Lung (tissue), 12 donors: ENCODE data around the gene CHST9. TPM values are rescaled to one million over a fixed set of nuclear protein-coding genes. Genes with fewer than 3 reads are reported as not detected.
"Not testable (repeated sequence)": the region's sequence is repeated elsewhere in the genome, so short reads cannot be mapped to it uniquely, and the experiment has no call there.

Experiments used
- ATAC-seq: fragments of 200-7000 bp; cut with Tn5 transposase; one replicate; pipeline ENCODE4 v1.9.1; 2020; ENCODE audit warnings: moderate number of reproducible peaks; ENCODE audit not compliant: insufficient read depth, low FRiP score
- DNase-seq, 3 donors: peaks; one replicate each; pipeline ENCODE4 v3.0.0-alpha.2; 2013 to 2017
- H3K27ac ChIP-seq, 2 donors: one replicate each; pipeline ENCODE4 v1.5.1; 2013; ENCODE audit warnings: mild to moderate bottlenecking in 2 of 2, moderate library complexity in 2 of 2, control low read depth in 1 of 2, inconsistent platforms in 1 of 2, low read depth in 1 of 2, low read length in 1 of 2
- H3K27me3 ChIP-seq, 3 donors: one replicate each; pipeline ENCODE4 v1.5.1; 2013; ENCODE audit warnings: low read length in 2 of 3; ENCODE audit not compliant: control insufficient read depth in 3 of 3, insufficient read depth in 3 of 3
- H3K36me3 ChIP-seq, 4 donors: one replicate each; pipeline ENCODE4 v1.5.1; 2013; ENCODE audit warnings: low read length in 4 of 4, mild to moderate bottlenecking in 1 of 4, moderate library complexity in 1 of 4; ENCODE audit not compliant: control insufficient read depth in 4 of 4, insufficient read depth in 4 of 4
- H3K4me1 ChIP-seq, 5 donors: one replicate each; pipeline ENCODE4 v1.5.1; 2013; ENCODE audit warnings: low read length in 5 of 5, mild to moderate bottlenecking in 2 of 5, moderate library complexity in 1 of 5; ENCODE audit not compliant: control insufficient read depth in 5 of 5, insufficient read depth in 5 of 5
- H3K4me3 ChIP-seq: one replicate; pipeline ENCODE4 v1.5.1; 2013; ENCODE audit warnings: mild to moderate bottlenecking, control low read depth, moderate library complexity
- H3K9ac ChIP-seq, 2 donors: one replicate each; pipeline ENCODE4 v1.5.1; 2013; ENCODE audit warnings: low read length in 2 of 2, control low read depth in 1 of 2; ENCODE audit not compliant: insufficient read depth in 1 of 2
- H3K9me3 ChIP-seq, 4 donors: one replicate each; pipeline ENCODE4 v1.5.1; 2013; ENCODE audit warnings: low read length in 3 of 4, mild to moderate bottlenecking in 1 of 4, moderate library complexity in 1 of 4; ENCODE audit not compliant: control insufficient read depth in 4 of 4, insufficient read depth in 3 of 4
- WGBS, 2 donors: extraction: QIAGEN DNeasy Blood & Tissue Kit; methylation state at CpG; one replicate each; pipeline ENCODE4 v1.1.7; 2013; 5-methylcytosine and 5-hydroxymethylcytosine counted together
- polyA plus RNA-seq, 2 donors: library from polyadenylated mRNA; stranded (reverse); fragments of 200-250 nt; gene quantifications; one replicate each; pipeline ENCODE4 v1.2.1, GENCODE V29; 2013
- total RNA-seq, 2 donors: library from RNA; depleted of rRNA in 1 of 2; stranded (reverse); fragments of >200 nt in 1 of 2; gene quantifications; one replicate each; pipeline ENCODE4 v1.2.1, GENCODE V29; 2014 to 2021
- TF ChIP-seq, protein P1 (sequence below): IDR thresholded peaks from 2 replicates; pipeline ENCODE4 v1.5.1; 2012; ENCODE audit warnings: mild to moderate bottlenecking; ENCODE audit errors: control extremely low read depth, extremely low read depth
- donor health status: control.
- donor health status: control.
- donor health status: Bipolar disorder and iron deficiency.
- donor health status: healthy.
- donor health status: DM: yes; HTN: yes; CAD: no.

Gene CHST9
- total and polyA plus RNA-seq, 4 donors: 2.9 to 19.6 (median 9.8) TPM

- no peak overlapping the region for H3K9ac ChIP-seq
- TF ChIP-seq, protein P1, sequence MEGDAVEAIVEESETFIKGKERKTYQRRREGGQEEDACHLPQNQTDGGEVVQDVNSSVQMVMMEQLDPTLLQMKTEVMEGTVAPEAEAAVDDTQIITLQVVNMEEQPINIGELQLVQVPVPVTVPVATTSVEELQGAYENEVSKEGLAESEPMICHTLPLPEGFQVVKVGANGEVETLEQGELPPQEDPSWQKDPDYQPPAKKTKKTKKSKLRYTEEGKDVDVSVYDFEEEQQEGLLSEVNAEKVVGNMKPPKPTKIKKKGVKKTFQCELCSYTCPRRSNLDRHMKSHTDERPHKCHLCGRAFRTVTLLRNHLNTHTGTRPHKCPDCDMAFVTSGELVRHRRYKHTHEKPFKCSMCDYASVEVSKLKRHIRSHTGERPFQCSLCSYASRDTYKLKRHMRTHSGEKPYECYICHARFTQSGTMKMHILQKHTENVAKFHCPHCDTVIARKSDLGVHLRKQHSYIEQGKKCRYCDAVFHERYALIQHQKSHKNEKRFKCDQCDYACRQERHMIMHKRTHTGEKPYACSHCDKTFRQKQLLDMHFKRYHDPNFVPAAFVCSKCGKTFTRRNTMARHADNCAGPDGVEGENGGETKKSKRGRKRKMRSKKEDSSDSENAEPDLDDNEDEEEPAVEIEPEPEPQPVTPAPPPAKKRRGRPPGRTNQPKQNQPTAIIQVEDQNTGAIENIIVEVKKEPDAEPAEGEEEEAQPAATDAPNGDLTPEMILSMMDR: no peak
- H3K36me3 ChIP-seq: no peaks in the 10 kb centered on the region
- H3K9me3 ChIP-seq: peaks cover 0 to 2% (median 0%) of the 10 kb centered on the region in 4 donors
- no peak for DNase-seq
- peaks cover 0 to 3% (median 0%) of the 10 kb centered on the region in 3 donors for H3K27me3 ChIP-seq
- H3K4me3 ChIP-seq: no peak overlapping the region
- no peak overlapping the region for H3K27ac ChIP-seq
- WGBS, 2 donors: 71 to 80% methylated on average over 4 of the region's 4 CpGs
- H3K4me1 ChIP-seq: no peaks in the 10 kb centered on the region
- ATAC-seq: no peak
Measured at GRCh38 chr18:26978812-26979341, 206.2 kb downstream of the CHST9 start.

- no peaks in the 10 kb centered on the region for H3K36me3 ChIP-seq
- ATAC-seq (no peak), DNase-seq (no peak)
- WGBS, 2 donors: 89 to 90% methylated on average over 1 of the region's 1 CpG
- no peak overlapping the region for H3K27ac ChIP-seq
- TF ChIP-seq, protein P1: no peak
- H3K4me1 ChIP-seq: no peaks in the 10 kb centered on the region
- H3K9me3 ChIP-seq: no peaks in the 10 kb centered on the region
- no peak overlapping the region for H3K9ac ChIP-seq
- no peaks in the 10 kb centered on the region for H3K27me3 ChIP-seq
- H3K4me3 ChIP-seq: no peak overlapping the region
Measured at GRCh38 chr18:26977781-26978180, 207.3 kb downstream of the CHST9 start.

DNA sequence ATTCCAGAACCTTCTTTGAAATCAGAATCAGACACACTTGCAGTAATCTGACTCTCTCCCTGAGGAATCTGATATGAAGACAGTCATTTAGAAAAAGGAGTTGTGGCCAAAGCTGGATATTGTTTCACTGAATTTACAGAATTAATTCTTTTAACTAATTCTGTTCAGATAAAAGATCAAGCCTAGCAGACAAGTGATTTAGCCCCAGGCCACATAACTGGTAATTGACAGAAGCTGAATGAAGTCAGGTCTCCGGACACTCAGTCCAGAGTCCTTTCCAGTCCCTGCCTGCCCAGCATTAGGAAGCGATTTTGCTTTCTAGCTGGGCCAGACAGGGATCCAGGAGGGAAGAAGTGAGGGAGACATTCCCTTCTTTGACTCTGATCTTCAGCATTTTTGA lies 208.9 kb downstream of the CHST9 start:
- 89 to 96% methylated on average over 2 of the region's 2 CpGs for WGBS, 2 donors
- Histone ChIP-seq H3K4me1 (no peaks in the 10 kb centered on the region), H3K27ac (no peak overlapping the region), H3K36me3 (no peaks in the 10 kb centered on the region), H3K27me3 (no peaks in the 10 kb centered on the region), H3K9me3 (peaks cover 0 to 1% (median 0%) of the 10 kb centered on the region in 4 donors), H3K4me3 (no peak overlapping the region), H3K9ac (no peak overlapping the region)
- TF ChIP-seq, protein P1: no peak
- ATAC-seq (no peak), DNase-seq (no peak)

- WGBS, 2 donors: 89 to 93% methylated on average over 15 of the region's 15 CpGs
- not testable (repeated sequence) for ATAC-seq, DNase-seq
Measured at GRCh38 chr18:26972549-26972948, 212.6 kb downstream of the CHST9 start.

More at GRCh38 chr18:26972549-26972948, 212.6 kb downstream of the CHST9 start:
- H3K9ac ChIP-seq, H3K27me3 ChIP-seq, H3K9me3 ChIP-seq, H3K4me3 ChIP-seq, H3K27ac ChIP-seq, H3K4me1 ChIP-seq, H3K36me3 ChIP-seq: not testable (repeated sequence)
